Astrocyte (in vitro differentiated cells and primary cell): ENCODE data around the gene GAMT. TPM values are rescaled to one million over a fixed set of nuclear protein-coding genes. Genes with fewer than 3 reads are reported as not detected.

Experiments
- DNase-seq: peaks from one replicate; pipeline ENCODE4 v3.0.0-alpha.2; 2010; ENCODE audit warnings: low read depth
- FAIRE-seq: peaks from 2 replicates; lab custom pipeline; 2011; peaks lifted over from hg19 to GRCh38; lab: Jason Lieb, UNC
- H2AFZ ChIP-seq: 2 replicates; pipeline ENCODE4 v1.6.0; 2012; ENCODE audit warnings: low read depth, low read length, inconsistent platforms
- H3K27ac ChIP-seq: 2 replicates; pipeline ENCODE4 v1.5.1; 2011; ENCODE audit warnings: low read depth, low read length, inconsistent platforms
- H3K27me3 ChIP-seq: 2 replicates; pipeline ENCODE4 v1.6.0; 2011; ENCODE audit warnings: low read length, inconsistent platforms; ENCODE audit not compliant: insufficient read depth
- H3K36me3 ChIP-seq: 2 replicates; pipeline ENCODE4 v1.5.1; 2011; ENCODE audit warnings: low read length, inconsistent platforms; ENCODE audit not compliant: insufficient read depth
- H3K4me1 ChIP-seq: 2 replicates; pipeline ENCODE4 v1.5.1; 2011; ENCODE audit warnings: low read length, inconsistent platforms; ENCODE audit not compliant: insufficient read depth
- H3K4me2 ChIP-seq: 2 replicates; pipeline ENCODE4 v1.6.0; 2012; ENCODE audit warnings: low read length, inconsistent platforms
- H3K4me3 ChIP-seq: 2 replicates; pipeline ENCODE4 v1.5.1; 2011; ENCODE audit warnings: low read depth, mild to moderate bottlenecking, low read length, inconsistent platforms; ENCODE audit not compliant: insufficient read depth
- H3K79me2 ChIP-seq: 2 replicates; pipeline ENCODE4 v1.6.0; 2012; ENCODE audit warnings: mild to moderate bottlenecking, low read length, inconsistent platforms; ENCODE audit not compliant: insufficient read depth
- H3K9ac ChIP-seq: 2 replicates; pipeline ENCODE4 v1.6.0; 2012; ENCODE audit warnings: mild to moderate bottlenecking, low read length, inconsistent platforms
- H3K9me3 ChIP-seq: 2 replicates; pipeline ENCODE4 v1.5.1; 2012; ENCODE audit warnings: low read depth, mild to moderate bottlenecking, low read length, inconsistent platforms; ENCODE audit not compliant: insufficient read depth
- H4K20me1 ChIP-seq: 2 replicates; pipeline ENCODE4 v1.6.0; 2012; ENCODE audit warnings: low read length, inconsistent platforms; ENCODE audit not compliant: insufficient read depth
- H3K27ac Mint-ChIP-seq: one replicate; pipeline ENCODE4 v1.8.0; 2021; ENCODE audit warnings: mild to moderate bottlenecking, mixed read lengths; ENCODE audit not compliant: unreplicated experiment
- H3K27me3 Mint-ChIP-seq: one replicate; pipeline ENCODE4 v1.8.0; 2021; ENCODE audit warnings: low read depth, mixed read lengths; ENCODE audit not compliant: unreplicated experiment
- H3K36me3 Mint-ChIP-seq: one replicate; pipeline ENCODE4 v1.8.0; 2021; ENCODE audit warnings: low read depth, mixed read lengths; ENCODE audit not compliant: unreplicated experiment
- H3K4me1 Mint-ChIP-seq: one replicate; pipeline ENCODE4 v1.8.0; 2021; ENCODE audit warnings: low read depth, mixed read lengths; ENCODE audit not compliant: unreplicated experiment
- H3K4me3 Mint-ChIP-seq: one replicate; pipeline ENCODE4 v1.8.0; 2021; ENCODE audit warnings: mild to moderate bottlenecking, moderate library complexity, mixed read lengths; ENCODE audit not compliant: unreplicated experiment
- H3K9me3 Mint-ChIP-seq: one replicate; pipeline ENCODE4 v1.8.0; 2021; ENCODE audit warnings: mild to moderate bottlenecking, mixed read lengths; ENCODE audit not compliant: unreplicated experiment
- EZH2 ChIP-seq: IDR thresholded peaks from 2 replicates; pipeline ENCODE4 v1.6.1; 2012; ENCODE audit warnings: mild to moderate bottlenecking, low read length, inconsistent platforms; ENCODE audit not compliant: insufficient read depth
- total RNA-seq: library from RNA; stranded (reverse); gene quantifications from 2 replicates; pipeline ENCODE4 v1.2.1, GENCODE V29; 2021
- TF ChIP-seq, protein P1 (sequence below): IDR thresholded peaks from 2 replicates; pipeline ENCODE4 v1.5.1; 2011; ENCODE audit warnings: low read depth, mild to moderate bottlenecking, inconsistent platforms, low read length, moderate library complexity; ENCODE audit not compliant: insufficient read depth

Gene GAMT
- total RNA-seq, 1 donor from 2014 or later = 35.9 TPM

DNA sequence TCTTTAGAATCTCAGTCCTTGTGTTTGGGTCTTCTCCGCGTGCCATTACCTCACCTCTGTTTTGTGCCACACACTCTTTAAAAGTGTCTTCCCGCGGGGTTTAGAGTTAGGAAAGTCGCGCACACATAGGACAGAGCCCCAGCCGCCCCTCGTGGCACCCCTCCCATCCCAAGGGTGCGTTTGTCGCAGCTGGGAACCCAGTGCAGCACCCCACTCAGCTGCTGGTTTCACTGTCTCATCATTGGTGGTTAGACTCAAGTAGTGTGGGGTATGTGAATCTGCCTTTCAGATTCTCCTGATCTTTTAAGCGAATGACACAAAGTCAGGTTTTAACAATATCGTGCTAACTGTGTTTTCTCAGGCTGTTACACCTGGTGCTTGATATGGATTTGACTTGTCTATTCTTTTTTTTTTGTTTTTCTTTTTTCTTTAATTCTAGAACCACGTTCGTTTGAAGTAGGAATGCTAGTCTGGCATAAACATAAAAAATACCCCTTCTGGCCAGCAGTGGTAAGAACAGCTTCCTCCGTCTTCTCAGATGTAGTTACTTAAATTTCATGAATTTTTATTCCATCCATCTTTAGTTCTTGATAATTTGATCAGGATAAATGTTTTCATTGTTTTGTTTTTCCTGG is 37.2 kb downstream of the GAMT start:
- TF ChIP-seq, protein P1, sequence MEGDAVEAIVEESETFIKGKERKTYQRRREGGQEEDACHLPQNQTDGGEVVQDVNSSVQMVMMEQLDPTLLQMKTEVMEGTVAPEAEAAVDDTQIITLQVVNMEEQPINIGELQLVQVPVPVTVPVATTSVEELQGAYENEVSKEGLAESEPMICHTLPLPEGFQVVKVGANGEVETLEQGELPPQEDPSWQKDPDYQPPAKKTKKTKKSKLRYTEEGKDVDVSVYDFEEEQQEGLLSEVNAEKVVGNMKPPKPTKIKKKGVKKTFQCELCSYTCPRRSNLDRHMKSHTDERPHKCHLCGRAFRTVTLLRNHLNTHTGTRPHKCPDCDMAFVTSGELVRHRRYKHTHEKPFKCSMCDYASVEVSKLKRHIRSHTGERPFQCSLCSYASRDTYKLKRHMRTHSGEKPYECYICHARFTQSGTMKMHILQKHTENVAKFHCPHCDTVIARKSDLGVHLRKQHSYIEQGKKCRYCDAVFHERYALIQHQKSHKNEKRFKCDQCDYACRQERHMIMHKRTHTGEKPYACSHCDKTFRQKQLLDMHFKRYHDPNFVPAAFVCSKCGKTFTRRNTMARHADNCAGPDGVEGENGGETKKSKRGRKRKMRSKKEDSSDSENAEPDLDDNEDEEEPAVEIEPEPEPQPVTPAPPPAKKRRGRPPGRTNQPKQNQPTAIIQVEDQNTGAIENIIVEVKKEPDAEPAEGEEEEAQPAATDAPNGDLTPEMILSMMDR = peak; percentile 38
- TF ChIP-seq EZH2 = no peak
- H3K9me3 Mint-ChIP-seq = no peaks in the 10 kb centered on the region
- H3K36me3 Mint-ChIP-seq = peaks cover 9% of the 10 kb centered on the region
- Histone ChIP-seq H3K9ac (no peak overlapping the region), H3K4me1 (peaks cover 43% of the 10 kb centered on the region), H3K79me2 (peaks cover 25% of the 10 kb centered on the region), H3K27me3 (no peaks in the 10 kb centered on the region), H4K20me1 (peaks cover 9% of the 10 kb centered on the region), H3K36me3 (peaks cover 23% of the 10 kb centered on the region), H3K27ac (no peak overlapping the region), H2AFZ (no peak overlapping the region), H3K9me3 (no peaks in the 10 kb centered on the region), H3K4me2 (no peak overlapping the region), H3K4me3 (no peak overlapping the region)
- DNase-seq = no peak
- H3K4me1 Mint-ChIP-seq = peaks cover 14% of the 10 kb centered on the region
- H3K4me3 Mint-ChIP-seq = no peak overlapping the region
- FAIRE-seq = peak; percentile 52
- no peaks in the 10 kb centered on the region for H3K27me3 Mint-ChIP-seq
- no peak overlapping the region for H3K27ac Mint-ChIP-seq

GRCh38 chr19:1363599-1363998 is 37.7 kb downstream of the GAMT start:
- Histone ChIP-seq H3K27me3 (no peaks in the 10 kb centered on the region), H3K79me2 (peaks cover 30% of the 10 kb centered on the region), H3K4me1 (peaks cover 46% of the 10 kb centered on the region), H3K9me3 (no peaks in the 10 kb centered on the region), H2AFZ (no peak overlapping the region), H3K27ac (no peak overlapping the region), H3K4me2 (no peak overlapping the region), H3K9ac (no peak overlapping the region), H3K4me3 (no peak overlapping the region), H4K20me1 (peaks cover 9% of the 10 kb centered on the region), H3K36me3 (peaks cover 29% of the 10 kb centered on the region)
- Mint-ChIP-seq H3K4me1 (peaks cover 14% of the 10 kb centered on the region), H3K36me3 (peaks cover 10% of the 10 kb centered on the region), H3K27ac (no peak overlapping the region), H3K27me3 (no peaks in the 10 kb centered on the region), H3K4me3 (no peak overlapping the region), H3K9me3 (no peaks in the 10 kb centered on the region)
- FAIRE-seq = no peak
- TF ChIP-seq EZH2 = no peak
- TF ChIP-seq, protein P1 = no peak
- no peak for DNase-seq
